H9 (cell line): ENCODE measurements around the gene SIT1. TPM values are rescaled to one million over a fixed set of nuclear protein-coding genes. Genes with fewer than 3 reads are reported as not detected.

Experiments used
- DNase-seq: peaks from one replicate; pipeline ENCODE4 v3.0.0-alpha.2; 2017
- H2AFZ ChIP-seq: one replicate; pipeline ENCODE4 v1.6.1; 2013; ENCODE audit warnings: mild to moderate bottlenecking, low read length, control low read depth, moderate library complexity
- H2AK5ac ChIP-seq: 2 replicates; pipeline ENCODE4 v1.6.1; 2013; ENCODE audit warnings: low read length, control low read depth, mixed read lengths; ENCODE audit not compliant: insufficient read length
- H2BK120ac ChIP-seq: one replicate; pipeline ENCODE4 v1.6.1; 2013; ENCODE audit warnings: low read depth, mild to moderate bottlenecking, low read length, control low read depth, inconsistent platforms; ENCODE audit not compliant: poor library complexity, severe bottlenecking
- H2BK12ac ChIP-seq: 2 replicates; pipeline ENCODE4 v1.6.1; 2013; ENCODE audit warnings: low read length, control low read depth, mixed read lengths, low read depth; ENCODE audit not compliant: insufficient read length
- H2BK15ac ChIP-seq: 2 replicates; pipeline ENCODE4 v1.6.1; 2013; ENCODE audit warnings: low read depth, low read length, control low read depth
- H2BK20ac ChIP-seq: one replicate; pipeline ENCODE4 v1.6.1; 2013; ENCODE audit warnings: low read depth, mild to moderate bottlenecking, low read length, control low read depth, inconsistent platforms; ENCODE audit not compliant: poor library complexity, severe bottlenecking
- H2BK5ac ChIP-seq: 2 replicates; pipeline ENCODE4 v1.6.1; 2013; ENCODE audit warnings: low read length, control low read depth, mixed read lengths; ENCODE audit not compliant: insufficient read length
- H3K14ac ChIP-seq: 2 replicates; pipeline ENCODE4 v1.6.1; 2013; ENCODE audit warnings: low read length, control low read depth; ENCODE audit not compliant: insufficient read depth
- H3K18ac ChIP-seq: 2 replicates; pipeline ENCODE4 v1.6.1; 2013; ENCODE audit warnings: low read depth, mild to moderate bottlenecking, mixed read lengths, low read length, control low read depth; ENCODE audit not compliant: insufficient read length
- H3K23ac ChIP-seq: 2 replicates; pipeline ENCODE4 v1.6.1; 2013; ENCODE audit warnings: low read length, control low read depth, mixed read lengths, low read depth; ENCODE audit not compliant: insufficient read length
- H3K23me2 ChIP-seq: 2 replicates; pipeline ENCODE4 v1.6.1; 2013; ENCODE audit warnings: low read depth, mild to moderate bottlenecking, mixed read lengths, low read length, control low read depth; ENCODE audit not compliant: insufficient read length, poor library complexity, severe bottlenecking
- H3K27ac ChIP-seq: 2 replicates; pipeline ENCODE4 v1.5.1; 2013; ENCODE audit warnings: low read length, control low read depth, mixed read lengths, low read depth; ENCODE audit not compliant: insufficient read length
- H3K27me3 ChIP-seq: 2 replicates; pipeline ENCODE4 v1.6.1; 2013; ENCODE audit warnings: low read length, control low read depth, inconsistent platforms; ENCODE audit not compliant: insufficient read depth
- H3K4ac ChIP-seq: 2 replicates; pipeline ENCODE4 v1.6.1; 2013; ENCODE audit warnings: low read depth, mild to moderate bottlenecking, control low read depth, inconsistent platforms, low read length, moderate library complexity
- H3K4me1 ChIP-seq: 2 replicates; pipeline ENCODE4 v1.6.1; 2013; ENCODE audit warnings: low read length, control low read depth, inconsistent platforms; ENCODE audit not compliant: insufficient read depth
- H3K4me2 ChIP-seq: 2 replicates; pipeline ENCODE4 v1.6.1; 2013; ENCODE audit warnings: low read length, control low read depth, mixed read lengths; ENCODE audit not compliant: insufficient read length, insufficient read depth
- H3K56ac ChIP-seq: 2 replicates; pipeline ENCODE4 v1.6.1; 2013; ENCODE audit warnings: low read depth, mild to moderate bottlenecking, mixed read lengths, low read length, control low read depth; ENCODE audit not compliant: insufficient read length
- H3K79me1 ChIP-seq: 2 replicates; pipeline ENCODE4 v1.6.1; 2013; ENCODE audit warnings: low read depth, mild to moderate bottlenecking, moderate library complexity, low read length, control low read depth, inconsistent platforms; ENCODE audit not compliant: insufficient read depth, poor library complexity, severe bottlenecking
- H3K79me2 ChIP-seq: 2 replicates; pipeline ENCODE4 v1.6.1; 2013; ENCODE audit warnings: low read length, control low read depth, inconsistent platforms; ENCODE audit not compliant: insufficient read depth
- H3K9ac ChIP-seq: 2 replicates; pipeline ENCODE4 v1.6.1; 2013; ENCODE audit warnings: low read length, control low read depth, mixed read lengths; ENCODE audit not compliant: insufficient read length; ENCODE audit errors: extremely low read depth
- H3K9me3 ChIP-seq: one replicate; pipeline ENCODE4 v1.6.1; 2013; ENCODE audit warnings: low read depth, low read length, inconsistent platforms; ENCODE audit not compliant: control insufficient read depth
- H3T11ph ChIP-seq: one replicate; pipeline ENCODE4 v1.6.1; 2013; ENCODE audit warnings: mild to moderate bottlenecking, low read length, control low read depth, inconsistent platforms
- H4K20me1 ChIP-seq: one replicate; pipeline ENCODE4 v1.6.1; 2013; ENCODE audit not compliant: control insufficient read depth, insufficient read length, insufficient read depth
- H4K5ac ChIP-seq: 2 replicates; pipeline ENCODE4 v1.6.1; 2013; ENCODE audit warnings: low read depth, mild to moderate bottlenecking, mixed read lengths, low read length, control low read depth; ENCODE audit not compliant: insufficient read length
- H4K8ac ChIP-seq: replicated peaks from 2 replicates; pipeline ENCODE4 v1.6.1; 2013; ENCODE audit warnings: low read length, control low read depth, mixed read lengths, low read depth; ENCODE audit not compliant: insufficient read length
- H4K91ac ChIP-seq: 2 replicates; pipeline ENCODE4 v1.6.1; 2013; ENCODE audit warnings: low read depth, mild to moderate bottlenecking, moderate library complexity, mixed read lengths, low read length, control low read depth; ENCODE audit not compliant: insufficient read length
- H3K27ac Mint-ChIP-seq, 3 experiments: 2 replicates in 2 of 3; 3 replicates in 1 of 3; pipeline ENCODE4 v1.8.0; 2020 to 2021; ENCODE audit warnings: mixed read lengths in 3 of 3, mild to moderate bottlenecking in 1 of 3, moderate library complexity in 1 of 3
- H3K27me3 Mint-ChIP-seq: 2 replicates; pipeline ENCODE4 v1.8.0; 2021; ENCODE audit warnings: low read depth, mild to moderate bottlenecking, moderate library complexity, mixed read lengths
- H3K36me3 Mint-ChIP-seq, 3 experiments: 2 replicates in 2 of 3; 3 replicates in 1 of 3; pipeline ENCODE4 v1.8.0; 2020 to 2021; ENCODE audit warnings: low read depth in 3 of 3, mixed read lengths in 3 of 3; ENCODE audit not compliant: insufficient read depth in 1 of 3
- H3K4me1 Mint-ChIP-seq, 2 experiments: 2 replicates each; pipeline ENCODE4 v1.8.0; 2020; ENCODE audit warnings: mixed read lengths in 2 of 2
- H3K4me3 Mint-ChIP-seq, 2 experiments: 2 replicates in 1 of 2; 3 replicates in 1 of 2; pipeline ENCODE4 v1.8.0; 2020 to 2021; ENCODE audit warnings: mild to moderate bottlenecking in 2 of 2, mixed read lengths in 2 of 2, moderate library complexity in 1 of 2
- H3K9me3 Mint-ChIP-seq, 2 experiments: 2 replicates in 1 of 2; 3 replicates in 1 of 2; pipeline ENCODE4 v1.8.0; 2020; ENCODE audit warnings: mild to moderate bottlenecking in 2 of 2, mixed read lengths in 2 of 2, moderate library complexity in 1 of 2
- WGBS: extraction: QIAGEN DNeasy Blood & Tissue Kit; methylation state at CpG from one replicate; pipeline ENCODE4 v1.1.7; 2013; ENCODE audit warnings: missing lambda C conversion rate, low lambda C conversion rate, mixed read lengths; ENCODE audit not compliant: insufficient read length; ENCODE audit errors: extremely low coverage; 5-methylcytosine and 5-hydroxymethylcytosine counted together
- total RNA-seq: library from RNA; stranded (reverse); gene quantifications from 2 replicates; pipeline ENCODE4 v1.2.1, GENCODE V29; 2021
- TF ChIP-seq, protein P1 (sequence below): fragments of 200-600 bp; sonication (generic); conservative IDR thresholded peaks from 3 replicates; pipeline ENCODE4 v1.8.0; 2021; ENCODE audit warnings: antibody characterized with exemption, mild to moderate bottlenecking

SIT1 gene
- total RNA-seq, 1 experiment from 2014 or later: 1.6 TPM

- H3K18ac ChIP-seq: no peak overlapping the region
- H3K9me3 Mint-ChIP-seq: no peaks in the 10 kb centered on the region
- H4K5ac ChIP-seq: no peak overlapping the region
- no peak overlapping the region for H4K91ac ChIP-seq
- H2AK5ac ChIP-seq: no peak overlapping the region
- H3K14ac ChIP-seq: no peak overlapping the region
- H2BK5ac ChIP-seq: no peak overlapping the region
- no peaks in the 10 kb centered on the region for H3K23me2 ChIP-seq
- H3K23ac ChIP-seq: no peak overlapping the region
- no peak overlapping the region for H3K4ac ChIP-seq
- no peaks in the 10 kb centered on the region for H3K79me2 ChIP-seq
- H4K8ac ChIP-seq: no peak overlapping the region
- no peak overlapping the region for H2BK15ac ChIP-seq
- no peaks in the 10 kb centered on the region for H3K27me3 Mint-ChIP-seq
- no peaks in the 10 kb centered on the region for H3K27me3 ChIP-seq
- no peak overlapping the region for H2BK120ac ChIP-seq
- H3K9me3 ChIP-seq: no peaks in the 10 kb centered on the region
- H3K4me1 Mint-ChIP-seq: no peaks in the 10 kb centered on the region; a peak in 1 of 4 replicates
- peaks cover 2 to 10% (median 5%) of the 10 kb centered on the region in 3 experiments; a peak in 6 of 7 replicates for H3K36me3 Mint-ChIP-seq
- TF ChIP-seq, protein P1, sequence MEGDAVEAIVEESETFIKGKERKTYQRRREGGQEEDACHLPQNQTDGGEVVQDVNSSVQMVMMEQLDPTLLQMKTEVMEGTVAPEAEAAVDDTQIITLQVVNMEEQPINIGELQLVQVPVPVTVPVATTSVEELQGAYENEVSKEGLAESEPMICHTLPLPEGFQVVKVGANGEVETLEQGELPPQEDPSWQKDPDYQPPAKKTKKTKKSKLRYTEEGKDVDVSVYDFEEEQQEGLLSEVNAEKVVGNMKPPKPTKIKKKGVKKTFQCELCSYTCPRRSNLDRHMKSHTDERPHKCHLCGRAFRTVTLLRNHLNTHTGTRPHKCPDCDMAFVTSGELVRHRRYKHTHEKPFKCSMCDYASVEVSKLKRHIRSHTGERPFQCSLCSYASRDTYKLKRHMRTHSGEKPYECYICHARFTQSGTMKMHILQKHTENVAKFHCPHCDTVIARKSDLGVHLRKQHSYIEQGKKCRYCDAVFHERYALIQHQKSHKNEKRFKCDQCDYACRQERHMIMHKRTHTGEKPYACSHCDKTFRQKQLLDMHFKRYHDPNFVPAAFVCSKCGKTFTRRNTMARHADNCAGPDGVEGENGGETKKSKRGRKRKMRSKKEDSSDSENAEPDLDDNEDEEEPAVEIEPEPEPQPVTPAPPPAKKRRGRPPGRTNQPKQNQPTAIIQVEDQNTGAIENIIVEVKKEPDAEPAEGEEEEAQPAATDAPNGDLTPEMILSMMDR: no peak
- no peak overlapping the region for H2BK12ac ChIP-seq
- no peak overlapping the region for H3K27ac Mint-ChIP-seq
- DNase-seq: no peak
- H3K4me1 ChIP-seq: no peaks in the 10 kb centered on the region
- WGBS: no CpG with 5 or more reads among the region's 14 CpGs
- H3K9ac ChIP-seq: no peak overlapping the region
- H2AFZ ChIP-seq: no peak overlapping the region
- H3K4me2 ChIP-seq: no peak overlapping the region
- H3T11ph ChIP-seq: no peak overlapping the region
- no peak overlapping the region for H2BK20ac ChIP-seq
- H3K4me3 Mint-ChIP-seq: no peak overlapping the region
- H3K56ac ChIP-seq: no peak overlapping the region
- no peaks in the 10 kb centered on the region for H3K79me1 ChIP-seq
- no peak overlapping the region for H3K27ac ChIP-seq
- H4K20me1 ChIP-seq: no peaks in the 10 kb centered on the region
Observed at GRCh38 chr9:35697486-35697885, 46.8 kb upstream of the SIT1 start.
